WTC11 (cell line): Measurements from ENCODE around the gene TMEM214. TPM values are rescaled to one million over a fixed set of nuclear protein-coding genes. Genes with fewer than 3 reads are reported as not detected.

Experiments used
- ATAC-seq: fragments of 200-7000 bp; cut with Tn5 transposase; 2 replicates; pipeline ENCODE4 v1.10.0; 2021; ENCODE audit warnings: mild to moderate bottlenecking, moderate library complexity
- Bru-seq: library from RNA; stranded (reverse); fragments of 400-500 nt; gene quantifications from one replicate; lab custom pipeline; 2021; lab: Mats Ljungman, UMichigan
- CTCF ChIA-PET: fragments of 300-600 bp; sonication (Branson Sonifier 250); formaldehyde crosslinking; loops from one replicate; lab custom pipeline; 2021; ENCODE audit warnings: antibody characterized with exemption; lab: Charles Lee
- POLR2A ChIA-PET: fragments of 350-600 bp; sonication (Branson Sonifier 250); formaldehyde crosslinking; loops from one replicate; lab custom pipeline; 2021; ENCODE audit warnings: antibody characterized with exemption; lab: Charles Lee
- DNase-seq: peaks from one replicate; pipeline ENCODE4 v3.0.0; 2021; ENCODE audit warnings: low spot score
- H3K27ac Mint-ChIP-seq: 2 replicates; pipeline ENCODE4 v1.8.0; 2021; ENCODE audit warnings: mixed read lengths
- H3K27me3 Mint-ChIP-seq: 2 replicates; pipeline ENCODE4 v1.8.0; 2021; ENCODE audit warnings: low read depth, mild to moderate bottlenecking, moderate library complexity, mixed read lengths
- H3K36me3 Mint-ChIP-seq: 2 replicates; pipeline ENCODE4 v1.8.0; 2021; ENCODE audit warnings: mixed read lengths
- H3K4me1 Mint-ChIP-seq: 2 replicates; pipeline ENCODE4 v1.8.0; 2022; ENCODE audit warnings: mixed read lengths
- H3K4me3 Mint-ChIP-seq: 2 replicates; pipeline ENCODE4 v1.8.0; 2021; ENCODE audit warnings: mild to moderate bottlenecking, moderate library complexity, mixed read lengths
- H3K9me3 Mint-ChIP-seq: 2 replicates; pipeline ENCODE4 v1.8.0; 2021; ENCODE audit warnings: mixed read lengths
- ATF2 ChIP-seq: sonication (generic); formaldehyde crosslinking; IDR thresholded peaks from 2 replicates; pipeline ENCODE4 v1.8.1; 2022; ENCODE audit warnings: low read depth, missing genetic modification reagents, borderline replicate concordance
- CDX4 ChIP-seq: fragments of 250-450 bp; sonication (Bioruptor Pico); IDR thresholded peaks from 2 replicates; pipeline ENCODE4 v1.9.0; 2021; ENCODE audit warnings: moderate library complexity, mild to moderate bottlenecking, inconsistent platforms, borderline replicate concordance
- CREB1 ChIP-seq: sonication (generic); formaldehyde crosslinking; IDR thresholded peaks from 2 replicates; pipeline ENCODE4 v1.8.0; 2023; ENCODE audit warnings: mild to moderate bottlenecking, missing genetic modification reagents
- E2F1 ChIP-seq: sonication (generic); formaldehyde crosslinking; IDR thresholded peaks from 2 replicates; pipeline ENCODE4 v1.8.0; 2022; ENCODE audit warnings: mild to moderate bottlenecking, missing genetic modification reagents
- E2F4 ChIP-seq: sonication (generic); formaldehyde crosslinking; IDR thresholded peaks from 2 replicates; pipeline ENCODE4 v1.8.1; 2022; ENCODE audit warnings: low read depth, mild to moderate bottlenecking, moderate library complexity, missing genetic modification reagents, borderline replicate concordance
- GRHL2 ChIP-seq: fragments of 250-450 bp; sonication (Bioruptor Pico); IDR thresholded peaks from 2 replicates; pipeline ENCODE4 v1.8.0; 2022; ENCODE audit warnings: mild to moderate bottlenecking, moderate library complexity; ENCODE audit not compliant: insufficient replicate concordance, severe bottlenecking
- HMGXB4 ChIP-seq: sonication (generic); formaldehyde crosslinking; IDR thresholded peaks from 2 replicates; pipeline ENCODE4 v1.8.1; 2023; ENCODE audit warnings: mild to moderate bottlenecking, moderate library complexity, missing genetic modification reagents
- IRF1 ChIP-seq: sonication (generic); formaldehyde crosslinking; IDR thresholded peaks from 2 replicates; pipeline ENCODE4 v1.8.0; 2023; ENCODE audit warnings: missing genetic modification reagents
- MLX ChIP-seq: sonication (generic); formaldehyde crosslinking; IDR thresholded peaks from 2 replicates; pipeline ENCODE4 v1.8.1; 2023; ENCODE audit warnings: mild to moderate bottlenecking, missing genetic modification reagents, moderate library complexity
- PREB ChIP-seq: sonication (generic); formaldehyde crosslinking; IDR thresholded peaks from 2 replicates; pipeline ENCODE4 v1.8.1; 2022; ENCODE audit warnings: mild to moderate bottlenecking, missing genetic modification reagents, moderate library complexity, borderline replicate concordance
- SMAD3 ChIP-seq: sonication (generic); formaldehyde crosslinking; IDR thresholded peaks from 2 replicates; pipeline ENCODE4 v1.8.0; 2022; ENCODE audit warnings: missing genetic modification reagents, mild to moderate bottlenecking, borderline replicate concordance
- ZBTB21 ChIP-seq: sonication (generic); formaldehyde crosslinking; IDR thresholded peaks from 2 replicates; pipeline ENCODE4 v1.8.1; 2023; ENCODE audit warnings: mild to moderate bottlenecking, missing genetic modification reagents, borderline replicate concordance
- ZBTB43 ChIP-seq: sonication (generic); formaldehyde crosslinking; IDR thresholded peaks from 2 replicates; pipeline ENCODE4 v1.8.1; 2023; ENCODE audit warnings: mild to moderate bottlenecking, missing genetic modification reagents
- ZNF232 ChIP-seq: sonication (generic); formaldehyde crosslinking; IDR thresholded peaks from 2 replicates; pipeline ENCODE4 v1.8.0; 2022; ENCODE audit warnings: mild to moderate bottlenecking, missing genetic modification reagents
- ZNF317 ChIP-seq: sonication (generic); formaldehyde crosslinking; IDR thresholded peaks from 2 replicates; pipeline ENCODE4 v1.8.1; 2023; ENCODE audit warnings: low read depth, mild to moderate bottlenecking, moderate library complexity, missing genetic modification reagents, borderline replicate concordance
- ZNF425 ChIP-seq: fragments of 250-450 bp; sonication (Bioruptor Pico); conservative IDR thresholded peaks from 2 replicates; pipeline ENCODE4 v1.9.0; 2021; ENCODE audit warnings: mild to moderate bottlenecking
- ZSCAN18 ChIP-seq: fragments of 250-450 bp; sonication (Bioruptor Pico); IDR thresholded peaks from 2 replicates; pipeline ENCODE4 v2.1.2; 2022; ENCODE audit warnings: mild to moderate bottlenecking, moderate library complexity
- long read RNA-seq, 3 experiments: library from RNA in 1 of 3; library from capped mRNA in 1 of 3; library from polyadenylated mRNA in 1 of 3; unstranded in 2 of 3; stranded (forward) in 1 of 3; transcript quantifications; one replicate each; pipeline ENCODE4 v2.0.0, GENCODE V29; 2021
- total RNA-seq: library from RNA; stranded (reverse); gene quantifications from 3 replicates; pipeline ENCODE4 v1.2.3, GENCODE V29; 2021

The TMEM214 gene
- total RNA-seq = 46.4 to 57.1 TPM (median 48.9 TPM) in 3 replicates
- percentile 70 among the genes with signal in this experiment for Bru-seq, nascent RNA
- long read RNA-seq, experiment 1, transcript TMEM214-201 (17 exons, 2,990 nt) = major isoform, 254 of 336 reads
- long read RNA-seq, experiment 1, partial matches to known transcripts = 19 of 336 reads
- long read RNA-seq, experiment 1, other reads (novel, unspliced or antisense) = 58 of 336 reads
- long read RNA-seq, experiment 2, partial matches to known transcripts = 19 of 53 reads
- long read RNA-seq, experiment 2, other reads (novel, unspliced or antisense) = 31 of 53 reads
- long read RNA-seq, experiment 3, transcript TMEM214-201 (17 exons, 2,990 nt) = major isoform, 6 of 6 reads
- long read RNA-seq, experiment 3, partial matches to known transcripts = 0 of 6 reads
- long read RNA-seq, experiment 3, other reads (novel, unspliced or antisense) = 0 of 6 reads

- Mint-ChIP-seq H3K27ac (peak within 1 kb of the TSS; percentile 65), H3K27me3 (no peaks in the 10 kb centered on the region), H3K36me3 (peaks cover 32% of the 10 kb centered on the region), H3K9me3 (no peaks in the 10 kb centered on the region), H3K4me1 (peaks cover 16% of the 10 kb centered on the region), H3K4me3 (peak within 1 kb of the TSS; percentile 95)
- ChIA-PET CTCF (interaction anchor here (0.7 to 3.2 kb wide), 6 partner anchors 8 to 186 kb away, joined by 3 to 20 read pairs (median 7); no protein-coding TSS in a partner anchor), POLR2A (interaction anchor here (0.6 to 1.6 kb wide), 5 partner anchors 8 to 450 kb away, joined by 3 to 8 read pairs (median 4); partner anchors contain the start of genes AGBL5 and OST4)
- ATAC-seq (peak; percentile 94), DNase-seq (peak; percentile 82)
- TF ChIP-seq GRHL2 (CRISPR knock-in tag) (no peak), PREB (CRISPR knock-in tag) (0 out of 2 replicates have a peak, but pooled peaks have one; percentile 35), SMAD3 (CRISPR knock-in tag) (0 out of 2 replicates have a peak, but pooled peaks have one; percentile 45), ZBTB21 (CRISPR knock-in tag) (0 out of 2 replicates have a peak, but pooled peaks have one; percentile 63), ZNF425 (CRISPR knock-in tag) (no peak), ZNF232 (CRISPR knock-in tag) (peak; percentile 80; the same call in 1 of the 2 replicates), E2F1 (CRISPR knock-in tag) (no peak), ATF2 (CRISPR knock-in tag) (no peak), HMGXB4 (CRISPR knock-in tag) (peak; percentile 68; the same call in 1 of the 2 replicates), ZNF317 (CRISPR knock-in tag) (no peak), ZSCAN18 (CRISPR knock-in tag) (no peak), CDX4 (CRISPR knock-in tag) (no peak), ZBTB43 (CRISPR knock-in tag) (0 out of 2 replicates have a peak, but pooled peaks have one; percentile 39), MLX (CRISPR knock-in tag) (no peak), IRF1 (CRISPR knock-in tag) (peak; percentile 10; the same call in 1 of the 2 replicates), CREB1 (CRISPR knock-in tag) (peak; percentile 69; the same call in 1 of the 2 replicates), E2F4 (CRISPR knock-in tag) (no peak)
These were observed at the start of gene TMEM214 for GRCh38 chr2:27032495-27033252. TSS of gene TMEM214 (plus strand) at chr2:27032965. CDS start at chr2:27033016, 51 bp downstream.
